ENCODE results near the gene RTN4RL1.

DNA sequence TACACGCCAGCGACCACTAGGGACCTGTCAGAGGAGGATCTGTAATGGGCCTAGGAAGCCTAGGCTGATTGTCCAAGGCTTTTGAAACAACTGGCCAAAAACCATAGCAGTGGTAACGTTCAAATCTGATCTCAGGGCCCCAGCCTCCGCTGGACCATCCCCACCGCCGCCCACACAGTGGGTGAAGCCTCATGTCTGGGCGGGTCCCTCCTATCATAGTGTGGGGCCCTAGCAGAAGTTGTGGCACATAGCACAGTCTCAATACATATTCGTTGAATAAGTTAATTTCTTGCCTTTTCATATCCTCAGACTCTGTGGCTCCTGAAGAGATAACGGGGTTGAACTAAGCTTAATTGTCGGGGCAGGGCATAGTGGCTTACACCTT, 5.6 kb upstream of the RTN4RL1 start:
- TF ChIP-seq, protein P1, sequence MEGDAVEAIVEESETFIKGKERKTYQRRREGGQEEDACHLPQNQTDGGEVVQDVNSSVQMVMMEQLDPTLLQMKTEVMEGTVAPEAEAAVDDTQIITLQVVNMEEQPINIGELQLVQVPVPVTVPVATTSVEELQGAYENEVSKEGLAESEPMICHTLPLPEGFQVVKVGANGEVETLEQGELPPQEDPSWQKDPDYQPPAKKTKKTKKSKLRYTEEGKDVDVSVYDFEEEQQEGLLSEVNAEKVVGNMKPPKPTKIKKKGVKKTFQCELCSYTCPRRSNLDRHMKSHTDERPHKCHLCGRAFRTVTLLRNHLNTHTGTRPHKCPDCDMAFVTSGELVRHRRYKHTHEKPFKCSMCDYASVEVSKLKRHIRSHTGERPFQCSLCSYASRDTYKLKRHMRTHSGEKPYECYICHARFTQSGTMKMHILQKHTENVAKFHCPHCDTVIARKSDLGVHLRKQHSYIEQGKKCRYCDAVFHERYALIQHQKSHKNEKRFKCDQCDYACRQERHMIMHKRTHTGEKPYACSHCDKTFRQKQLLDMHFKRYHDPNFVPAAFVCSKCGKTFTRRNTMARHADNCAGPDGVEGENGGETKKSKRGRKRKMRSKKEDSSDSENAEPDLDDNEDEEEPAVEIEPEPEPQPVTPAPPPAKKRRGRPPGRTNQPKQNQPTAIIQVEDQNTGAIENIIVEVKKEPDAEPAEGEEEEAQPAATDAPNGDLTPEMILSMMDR (IDR thresholded peaks at IDR 0.05; ENCODE audit: low read depth, low read length), result peak; percentile 49
- TF ChIP-seq POLR2A (IDR thresholded peaks at IDR 0.05; ENCODE audit: extremely low read depth, insufficient read length), result no peak
